Effector memory CD4-positive, alpha-beta T cell (primary cell): Measurements from ENCODE around the gene ZAP70.
A peak's percentile ranks its signal among the peaks of the same experiment; 100 is the strongest.

Experiments
- DNase-seq, 3 donors: peaks; one replicate each; pipeline ENCODE4 v3.0.0-alpha.2; 2020
- H3K27ac ChIP-seq: 2 replicates; pipeline ENCODE4 v1.7.0; 2013; ENCODE audit warnings: mild to moderate bottlenecking, low read length, moderate library complexity; ENCODE audit not compliant: insufficient read depth, poor library complexity, severe bottlenecking
- H3K27me3 ChIP-seq: replicated peaks from 2 replicates; pipeline ENCODE4 v1.7.0; 2013; ENCODE audit warnings: mild to moderate bottlenecking, low read length; ENCODE audit not compliant: insufficient read depth, control insufficient read depth, poor library complexity, severe bottlenecking
- H3K36me3 ChIP-seq: 2 replicates; pipeline ENCODE4 v1.7.0; 2013; ENCODE audit warnings: mild to moderate bottlenecking, low read length, moderate library complexity; ENCODE audit not compliant: control insufficient read depth, insufficient read depth
- H3K4me1 ChIP-seq: 2 replicates; pipeline ENCODE4 v1.7.0; 2013; ENCODE audit warnings: low read length, mild to moderate bottlenecking; ENCODE audit not compliant: control insufficient read depth, insufficient read depth, poor library complexity, severe bottlenecking
- H3K4me3 ChIP-seq: 2 replicates; pipeline ENCODE4 v1.7.0; 2013; ENCODE audit warnings: low read length, low read depth, mild to moderate bottlenecking; ENCODE audit not compliant: insufficient read depth, poor library complexity, severe bottlenecking
- H3K9me3 ChIP-seq: 2 replicates; pipeline ENCODE4 v1.7.0; 2013; ENCODE audit warnings: mild to moderate bottlenecking, low read length, moderate library complexity; ENCODE audit not compliant: control insufficient read depth

Gene ZAP70

GRCh38 chr2:97749581-97749980, 36.2 kb downstream of the ZAP70 start:
- H3K4me1 ChIP-seq: peaks cover 5% of the 10 kb centered on the region
- H3K36me3 ChIP-seq: no peaks in the 10 kb centered on the region
- H3K27me3 ChIP-seq: no peaks in the 10 kb centered on the region
- no peak overlapping the region for H3K27ac ChIP-seq
- no peak for DNase-seq
- no peak overlapping the region for H3K4me3 ChIP-seq
- H3K9me3 ChIP-seq: no peaks in the 10 kb centered on the region

- H3K27me3 ChIP-seq: no peaks in the 10 kb centered on the region
- H3K4me1 ChIP-seq: peaks cover 3% of the 10 kb centered on the region
- H3K9me3 ChIP-seq: no peaks in the 10 kb centered on the region
- no peak for DNase-seq
- no peaks in the 10 kb centered on the region for H3K36me3 ChIP-seq
- H3K4me3 ChIP-seq: no peak overlapping the region
- H3K27ac ChIP-seq: no peak overlapping the region
These were observed 36.6 kb downstream of the ZAP70 start for GRCh38 chr2:97750017-97750416.

- no peaks in the 10 kb centered on the region for H3K9me3 ChIP-seq
- H3K27me3 ChIP-seq: no peaks in the 10 kb centered on the region
- no peaks in the 10 kb centered on the region for H3K4me1 ChIP-seq
- peaks cover 9% of the 10 kb centered on the region for H3K36me3 ChIP-seq
- H3K4me3 ChIP-seq: no peak overlapping the region
- DNase-seq: no peak
- no peak overlapping the region for H3K27ac ChIP-seq
These were observed 38.4 kb downstream of the ZAP70 start for GRCh38 chr2:97751752-97752151.

GRCh38 chr2:97752342-97753334, 39.3 kb downstream of the ZAP70 start:
- Histone ChIP-seq H3K36me3 (peaks cover 17% of the 10 kb centered on the region), H3K9me3 (no peaks in the 10 kb centered on the region), H3K4me1 (no peaks in the 10 kb centered on the region), H3K27ac (no peak overlapping the region), H3K27me3 (no peaks in the 10 kb centered on the region), H3K4me3 (no peak overlapping the region)
- no peak for DNase-seq

- no peak for DNase-seq
- Histone ChIP-seq H3K27ac (no peak overlapping the region), H3K36me3 (peaks cover 31% of the 10 kb centered on the region), H3K4me1 (peaks cover 8% of the 10 kb centered on the region), H3K27me3 (no peaks in the 10 kb centered on the region), H3K9me3 (no peaks in the 10 kb centered on the region), H3K4me3 (no peak overlapping the region)
These were observed 41.4 kb downstream of the ZAP70 start for GRCh38 chr2:97754690-97755346.

GRCh38 chr2:97755491-97755890, 42.1 kb downstream of the ZAP70 start:
- DNase-seq: no peak
- Histone ChIP-seq H3K27me3 (no peaks in the 10 kb centered on the region), H3K27ac (no peak overlapping the region), H3K4me1 (peaks cover 12% of the 10 kb centered on the region), H3K9me3 (no peaks in the 10 kb centered on the region), H3K4me3 (no peak overlapping the region), H3K36me3 (peaks cover 37% of the 10 kb centered on the region)

GRCh38 chr2:97757062-97757461, 43.7 kb downstream of the ZAP70 start:
- Histone ChIP-seq H3K27me3 (no peaks in the 10 kb centered on the region), H3K9me3 (no peaks in the 10 kb centered on the region), H3K27ac (no peak overlapping the region), H3K36me3 (peaks cover 38% of the 10 kb centered on the region), H3K4me3 (no peak overlapping the region), H3K4me1 (peaks cover 24% of the 10 kb centered on the region)
- no peak for DNase-seq

GRCh38 chr2:97758131-97758705, 44.8 kb downstream of the ZAP70 start:
- Histone ChIP-seq H3K36me3 (peaks cover 38% of the 10 kb centered on the region), H3K27me3 (no peaks in the 10 kb centered on the region), H3K9me3 (no peaks in the 10 kb centered on the region), H3K4me3 (no peak overlapping the region), H3K4me1 (peaks cover 24% of the 10 kb centered on the region), H3K27ac (no peak overlapping the region)
- DNase-seq: no peak

- peaks cover 49% of the 10 kb centered on the region for H3K36me3 ChIP-seq
- H3K9me3 ChIP-seq: no peaks in the 10 kb centered on the region
- no peaks in the 10 kb centered on the region for H3K27me3 ChIP-seq
- H3K4me1 ChIP-seq: peaks cover 24% of the 10 kb centered on the region
- no peak for DNase-seq
- H3K27ac ChIP-seq: peak overlapping the region; percentile 8
- H3K4me3 ChIP-seq: no peak overlapping the region
These were observed 46.5 kb downstream of the ZAP70 start for GRCh38 chr2:97759727-97760407.
